A549 (cell line): ENCODE results near the gene SULT1B1. TPM values are rescaled to one million over a fixed set of nuclear protein-coding genes. Genes with fewer than 3 reads are reported as not detected.

ENCODE experiments used
- ATAC-seq, 2 experiments: fragments of 200-7000 bp in 1 of 2; fragments of >200 bp in 1 of 2; cut with Nextera tagmentation in 1 of 2; cut with Tn5 transposase in 1 of 2; 3 replicates each; pipeline versions ENCODE4 v1.8.0 to v1.9.1; 2018 to 2020; ENCODE audit warnings: mild to moderate bottlenecking in 1 of 2, moderate library complexity in 1 of 2
- CTCF ChIA-PET: fragments of 300-600 bp; sonication (Branson Sonifier 250); formaldehyde crosslinking; extraction: SDS; loops from one replicate; lab custom pipeline; 2021; ENCODE audit warnings: antibody characterized with exemption, inconsistent platforms; lab: Yijun Ruan, JAX
- POLR2A ChIA-PET: fragments of 350-600 bp; formaldehyde crosslinking; extraction: SDS; loops from one replicate; lab custom pipeline; 2021; ENCODE audit warnings: antibody characterized with exemption, inconsistent platforms; lab: Yijun Ruan, JAX
- DNase-seq, 2 experiments: peaks; one replicate each; pipeline versions ENCODE4 v3.0.0 to v3.0.0-alpha.2; 2011 to 2016; ENCODE audit warnings: low read depth in 1 of 2, low spot score in 1 of 2
- FAIRE-seq: peaks from 2 replicates; lab custom pipeline; 2011; peaks lifted over from hg19 to GRCh38; lab: Jason Lieb, UNC
- H3K27ac ChIP-seq, 2 experiments: fragments of >200 bp; sonication (Bioruptor Twin); formaldehyde crosslinking; 3 replicates each; pipeline ENCODE4 v1.5.1; 2016 to 2017
- H3K4me1 ChIP-seq: fragments of >200 bp; sonication (Bioruptor Twin); formaldehyde crosslinking; 3 replicates; pipeline ENCODE4 v1.6.1; 2016
- H3K4me2 ChIP-seq: fragments of >200 bp; sonication (Bioruptor Twin); formaldehyde crosslinking; 3 replicates; pipeline ENCODE4 v1.6.1; 2016
- H3K4me3 ChIP-seq: fragments of >200 bp; sonication (Bioruptor Twin); formaldehyde crosslinking; 3 replicates; pipeline ENCODE4 v1.5.1; 2016
- H3K9me3 ChIP-seq: fragments of >200 bp; sonication (Bioruptor Twin); formaldehyde crosslinking; 3 replicates; pipeline ENCODE4 v1.6.1; 2016
- BHLHE40 ChIP-seq: IDR thresholded peaks from 2 replicates; pipeline ENCODE4 v1.6.1; 2012; ENCODE audit warnings: low read depth, low read length, inconsistent platforms
- CBX8 ChIP-seq: fragments of 200-600 bp; sonication (generic); IDR thresholded peaks from 2 replicates; pipeline ENCODE4 v1.6.1; 2016
- CEBPB ChIP-seq, 2 experiments: fragments of >200 bp in 1 of 2; sonication (Bioruptor Twin) in 1 of 2; formaldehyde crosslinking in 1 of 2; IDR thresholded peaks; 2 replicates each; pipeline ENCODE4 v1.6.1; 2012 to 2016
- EHMT2 ChIP-seq: fragments of 200-600 bp; sonication (generic); IDR thresholded peaks from 2 replicates; pipeline ENCODE4 v1.6.1; 2016; ENCODE audit warnings: antibody characterized with exemption, low read depth, mild to moderate bottlenecking, moderate library complexity
- EP300 ChIP-seq, 2 experiments: fragments of >200 bp; sonication (Bioruptor Twin); formaldehyde crosslinking; IDR thresholded peaks; 2 replicates in 1 of 2; 3 replicates in 1 of 2; pipeline ENCODE4 v1.6.1; 2016 to 2017
- ESRRA ChIP-seq: fragments of 150-350 bp; IDR thresholded peaks from 2 replicates; pipeline ENCODE4 v1.6.1; 2014; ENCODE audit warnings: mild to moderate bottlenecking, low read length, borderline replicate concordance
- FOSL2 ChIP-seq, 2 experiments: fragments of 450-650 bp in 1 of 2; fragments of >200 bp in 1 of 2; sonication (Bioruptor Twin) in 1 of 2; formaldehyde crosslinking; IDR thresholded peaks; 2 replicates each; pipeline versions ENCODE4 v1.5.0 to v1.6.1; 2016 to 2020; ENCODE audit warnings: mild to moderate bottlenecking in 1 of 2, moderate library complexity in 1 of 2
- FOXS1 ChIP-seq: fragments of 250-450 bp; sonication (Bioruptor Pico); IDR thresholded peaks from 2 replicates; pipeline ENCODE4 v1.5.0; 2020; ENCODE audit warnings: mild to moderate bottlenecking, moderate library complexity
- HDAC2 ChIP-seq: fragments of 200-600 bp; sonication (generic); IDR thresholded peaks from 2 replicates; pipeline ENCODE4 v1.6.1; 2016
- HOXA7 ChIP-seq: fragments of 250-450 bp; sonication (Bioruptor Pico); IDR thresholded peaks from 2 replicates; pipeline ENCODE4 v1.5.0; 2020; ENCODE audit warnings: mild to moderate bottlenecking, moderate library complexity
- MAZ ChIP-seq: fragments of 150-350 bp; IDR thresholded peaks from 2 replicates; pipeline ENCODE4 v1.6.1; 2014; ENCODE audit warnings: antibody characterized with exemption, low read depth, low read length, borderline replicate concordance
- NPAS2 ChIP-seq: fragments of 250-450 bp; sonication (Bioruptor Pico); IDR thresholded peaks from 2 replicates; pipeline ENCODE4 v1.8.0; 2022; ENCODE audit warnings: mild to moderate bottlenecking, moderate library complexity, borderline replicate concordance
- NR3C1 ChIP-seq: fragments of >200 bp; sonication (Bioruptor Twin); formaldehyde crosslinking; IDR thresholded peaks from 3 replicates; pipeline ENCODE4 v1.6.1; 2017
- PHF8 ChIP-seq: fragments of 200-600 bp; sonication (generic); IDR thresholded peaks from 2 replicates; pipeline ENCODE4 v1.6.1; 2016; ENCODE audit warnings: low read depth, mild to moderate bottlenecking, antibody characterized with exemption, moderate library complexity, borderline replicate concordance
- POLR2A ChIP-seq: IDR thresholded peaks from 2 replicates; pipeline ENCODE4 v1.6.1; 2012; ENCODE audit warnings: mild to moderate bottlenecking, low read length
- RARB ChIP-seq: fragments of 250-450 bp; sonication (Bioruptor Pico); IDR thresholded peaks from 2 replicates; pipeline ENCODE4 v1.8.0; 2021; ENCODE audit warnings: mild to moderate bottlenecking, moderate library complexity
- SREBF2 ChIP-seq: fragments of 450-650 bp; IDR thresholded peaks from 2 replicates; pipeline ENCODE4 v1.6.1; 2014; ENCODE audit warnings: mild to moderate bottlenecking, moderate library complexity
- TFCP2L1 ChIP-seq: fragments of 250-450 bp; sonication (Bioruptor Pico); IDR thresholded peaks from 2 replicates; pipeline ENCODE4 v1.5.0; 2021; ENCODE audit warnings: mild to moderate bottlenecking
- ZC3H11A ChIP-seq: fragments of 450-650 bp; IDR thresholded peaks from 2 replicates; pipeline ENCODE4 v1.6.1; 2014; ENCODE audit warnings: antibody characterized with exemption, mild to moderate bottlenecking
- ZFP36 ChIP-seq: fragments of 450-650 bp; IDR thresholded peaks from 2 replicates; pipeline ENCODE4 v1.6.1; 2014; ENCODE audit warnings: borderline replicate concordance; ENCODE audit not compliant: partially characterized antibody
- ZSCAN20 ChIP-seq: fragments of 250-450 bp; sonication (Bioruptor Pico); IDR thresholded peaks from 2 replicates; pipeline ENCODE4 v1.8.0; 2022; ENCODE audit warnings: mild to moderate bottlenecking, moderate library complexity
- WGBS: methylation state at CpG from one replicate; pipeline ENCODE4 v1.1.6; 2017; ENCODE audit errors: missing lambda C conversion rate; 5-methylcytosine and 5-hydroxymethylcytosine counted together
- polyA plus RNA-seq, 4 experiments: library from polyadenylated mRNA; depleted of rRNA in 3 of 4; stranded (reverse); fragments of >200 nt; fragmentation: RNase III in 1 of 4; extraction: RNeasy Plus Mini Kit Qiagen cat#74134 plus additional on column Dnase treatment in 1 of 4; gene quantifications; 2 replicates in 3 of 4; 3 replicates in 1 of 4; pipeline ENCODE4 v1.2.3, GENCODE V29; 2011 to 2017
- TF ChIP-seq, protein P1 (sequence below): fragments of 250-450 bp; sonication (Bioruptor Pico); IDR thresholded peaks from 2 replicates; pipeline ENCODE4 v1.5.0; 2020; ENCODE audit warnings: low read depth, mild to moderate bottlenecking, moderate library complexity
- TF ChIP-seq, protein P2 (sequence below): fragments of 450-650 bp; IDR thresholded peaks from 2 replicates; pipeline ENCODE4 v1.6.1; 2014; ENCODE audit warnings: antibody characterized with exemption
- TF ChIP-seq, protein P3 (sequence below): fragments of 200-600 bp; sonication (generic); IDR thresholded peaks from 2 replicates; pipeline ENCODE4 v1.6.1; 2016; ENCODE audit warnings: antibody characterized with exemption, mild to moderate bottlenecking, moderate library complexity
- TF ChIP-seq, protein P4 (sequence below): IDR thresholded peaks from 2 replicates; pipeline ENCODE4 v1.6.1; 2012; ENCODE audit warnings: low read depth, borderline replicate concordance
- TF ChIP-seq, protein P5 (sequence below): fragments of >200 bp; sonication (Bioruptor Twin); formaldehyde crosslinking; IDR thresholded peaks from 2 replicates; pipeline ENCODE4 v1.6.1; 2016

Gene SULT1B1
- polyA plus RNA-seq, 2 of the 4 experiments (the other 2 are of a cell fraction) = 0.01 to 0.13 TPM

DNA sequence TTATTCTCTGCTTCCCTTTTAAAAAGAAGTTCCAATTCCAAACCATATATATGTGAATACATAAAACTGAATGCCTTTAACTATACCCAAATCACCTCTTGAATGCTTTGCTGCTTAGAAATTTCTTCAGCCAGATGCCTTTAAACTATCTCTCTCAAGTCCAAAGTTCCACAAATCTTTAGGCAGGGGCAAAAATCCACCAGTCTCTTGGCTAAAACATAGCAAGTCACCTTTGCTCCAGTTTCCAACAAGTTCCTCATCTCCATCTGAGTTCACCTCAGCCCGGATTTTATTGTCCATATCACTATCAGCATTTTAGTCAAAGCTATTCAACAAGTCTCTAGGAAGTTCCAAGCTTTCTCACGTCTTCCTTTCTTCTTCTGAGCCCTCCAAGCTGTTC, 49.8 kb downstream of the SULT1B1 start:
- no peak for ATAC-seq
- H3K4me3 ChIP-seq = no peak overlapping the region
- CTCF ChIA-PET = no interaction called here
- WGBS = 3% methylated on average over 2 of the region's 2 CpGs
- no peak overlapping the region for H3K4me2 ChIP-seq
- no peak for TF ChIP-seq ZC3H11A
- no peak for TF ChIP-seq TFCP2L1 (CRISPR knock-in tag)
- no peak for TF ChIP-seq BHLHE40
- no peak for TF ChIP-seq ESRRA
- no peak for TF ChIP-seq EHMT2
- no peak for TF ChIP-seq RARB (CRISPR knock-in tag)
- no peak for TF ChIP-seq EP300 (IDR thresholded peaks at IDR 0.05)
- no peak for TF ChIP-seq HOXA7 (CRISPR knock-in tag)
- TF ChIP-seq, protein P1, sequence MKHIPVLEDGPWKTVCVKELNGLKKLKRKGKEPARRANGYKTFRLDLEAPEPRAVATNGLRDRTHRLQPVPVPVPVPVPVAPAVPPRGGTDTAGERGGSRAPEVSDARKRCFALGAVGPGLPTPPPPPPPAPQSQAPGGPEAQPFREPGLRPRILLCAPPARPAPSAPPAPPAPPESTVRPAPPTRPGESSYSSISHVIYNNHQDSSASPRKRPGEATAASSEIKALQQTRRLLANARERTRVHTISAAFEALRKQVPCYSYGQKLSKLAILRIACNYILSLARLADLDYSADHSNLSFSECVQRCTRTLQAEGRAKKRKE (CRISPR knock-in tag) = no peak
- TF ChIP-seq, protein P2, sequence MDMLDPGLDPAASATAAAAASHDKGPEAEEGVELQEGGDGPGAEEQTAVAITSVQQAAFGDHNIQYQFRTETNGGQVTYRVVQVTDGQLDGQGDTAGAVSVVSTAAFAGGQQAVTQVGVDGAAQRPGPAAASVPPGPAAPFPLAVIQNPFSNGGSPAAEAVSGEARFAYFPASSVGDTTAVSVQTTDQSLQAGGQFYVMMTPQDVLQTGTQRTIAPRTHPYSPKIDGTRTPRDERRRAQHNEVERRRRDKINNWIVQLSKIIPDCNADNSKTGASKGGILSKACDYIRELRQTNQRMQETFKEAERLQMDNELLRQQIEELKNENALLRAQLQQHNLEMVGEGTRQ = no peak
- TF ChIP-seq CEBPB (IDR thresholded peaks at IDR 0.05) = no peak
- TF ChIP-seq FOXS1 (CRISPR knock-in tag) = no peak
- TF ChIP-seq, protein P3, sequence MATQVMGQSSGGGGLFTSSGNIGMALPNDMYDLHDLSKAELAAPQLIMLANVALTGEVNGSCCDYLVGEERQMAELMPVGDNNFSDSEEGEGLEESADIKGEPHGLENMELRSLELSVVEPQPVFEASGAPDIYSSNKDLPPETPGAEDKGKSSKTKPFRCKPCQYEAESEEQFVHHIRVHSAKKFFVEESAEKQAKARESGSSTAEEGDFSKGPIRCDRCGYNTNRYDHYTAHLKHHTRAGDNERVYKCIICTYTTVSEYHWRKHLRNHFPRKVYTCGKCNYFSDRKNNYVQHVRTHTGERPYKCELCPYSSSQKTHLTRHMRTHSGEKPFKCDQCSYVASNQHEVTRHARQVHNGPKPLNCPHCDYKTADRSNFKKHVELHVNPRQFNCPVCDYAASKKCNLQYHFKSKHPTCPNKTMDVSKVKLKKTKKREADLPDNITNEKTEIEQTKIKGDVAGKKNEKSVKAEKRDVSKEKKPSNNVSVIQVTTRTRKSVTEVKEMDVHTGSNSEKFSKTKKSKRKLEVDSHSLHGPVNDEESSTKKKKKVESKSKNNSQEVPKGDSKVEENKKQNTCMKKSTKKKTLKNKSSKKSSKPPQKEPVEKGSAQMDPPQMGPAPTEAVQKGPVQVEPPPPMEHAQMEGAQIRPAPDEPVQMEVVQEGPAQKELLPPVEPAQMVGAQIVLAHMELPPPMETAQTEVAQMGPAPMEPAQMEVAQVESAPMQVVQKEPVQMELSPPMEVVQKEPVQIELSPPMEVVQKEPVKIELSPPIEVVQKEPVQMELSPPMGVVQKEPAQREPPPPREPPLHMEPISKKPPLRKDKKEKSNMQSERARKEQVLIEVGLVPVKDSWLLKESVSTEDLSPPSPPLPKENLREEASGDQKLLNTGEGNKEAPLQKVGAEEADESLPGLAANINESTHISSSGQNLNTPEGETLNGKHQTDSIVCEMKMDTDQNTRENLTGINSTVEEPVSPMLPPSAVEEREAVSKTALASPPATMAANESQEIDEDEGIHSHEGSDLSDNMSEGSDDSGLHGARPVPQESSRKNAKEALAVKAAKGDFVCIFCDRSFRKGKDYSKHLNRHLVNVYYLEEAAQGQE = no peak
- TF ChIP-seq NPAS2 (CRISPR knock-in tag) = no peak
- TF ChIP-seq, protein P4, sequence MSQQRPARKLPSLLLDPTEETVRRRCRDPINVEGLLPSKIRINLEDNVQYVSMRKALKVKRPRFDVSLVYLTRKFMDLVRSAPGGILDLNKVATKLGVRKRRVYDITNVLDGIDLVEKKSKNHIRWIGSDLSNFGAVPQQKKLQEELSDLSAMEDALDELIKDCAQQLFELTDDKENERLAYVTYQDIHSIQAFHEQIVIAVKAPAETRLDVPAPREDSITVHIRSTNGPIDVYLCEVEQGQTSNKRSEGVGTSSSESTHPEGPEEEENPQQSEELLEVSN = no peak
- no peak for TF ChIP-seq PHF8
- TF ChIP-seq, all 56 proteins: peak for 0
- DNase-seq = no peak
- Histone ChIP-seq H3K9me3 (no peaks in the 10 kb centered on the region), H3K27ac (no peak overlapping the region), H3K4me1 (no peaks in the 10 kb centered on the region)
- no peak for FAIRE-seq
- POLR2A ChIA-PET = no interaction called here

DNA sequence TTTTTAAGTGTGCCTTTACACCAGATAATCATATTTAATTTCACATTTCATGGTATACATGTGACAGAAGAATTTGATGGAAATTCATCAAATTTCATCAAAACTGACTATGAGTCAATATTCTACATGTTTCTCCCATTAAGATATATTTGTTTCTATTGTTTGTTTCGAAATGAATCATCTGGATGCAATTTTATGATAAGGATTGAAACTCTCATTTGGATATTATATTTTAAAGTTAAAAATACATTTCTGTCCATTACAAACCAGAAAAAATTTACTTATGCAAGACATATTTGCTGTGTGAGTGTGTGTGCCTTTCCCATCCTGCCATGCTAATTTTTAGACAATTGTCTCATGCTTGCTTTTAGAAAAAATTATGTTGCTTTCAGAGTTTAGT, 52.2 kb downstream of the SULT1B1 start:
- no peak for DNase-seq
- 19% methylated on average over 1 of the region's 1 CpG for WGBS
- no peak overlapping the region for H3K4me2 ChIP-seq
- POLR2A ChIA-PET = no interaction called here
- no peak overlapping the region for H3K4me3 ChIP-seq
- H3K9me3 ChIP-seq = no peaks in the 10 kb centered on the region
- CTCF ChIA-PET = no interaction called here
- no peak for FAIRE-seq
- no peak for ATAC-seq
- no peak for TF ChIP-seq RARB (CRISPR knock-in tag)
- no peak for TF ChIP-seq POLR2A
- no peak for TF ChIP-seq MAZ
- TF ChIP-seq FOSL2 (IDR thresholded peaks at IDR 0.05) = no peak
- no peak for TF ChIP-seq FOSL2 (CRISPR knock-in tag; IDR thresholded peaks at IDR 0.05)
- TF ChIP-seq, protein P3 = no peak
- TF ChIP-seq NR3C1 = no peak
- no peak for TF ChIP-seq ZSCAN20 (CRISPR knock-in tag)
- no peak for TF ChIP-seq ZFP36
- TF ChIP-seq HOXA7 (CRISPR knock-in tag) = no peak
- no peak for TF ChIP-seq CEBPB (IDR thresholded peaks at IDR 0.05)
- TF ChIP-seq SREBF2 = no peak
- TF ChIP-seq, protein P1 (CRISPR knock-in tag) = no peak
- TF ChIP-seq, protein P5, sequence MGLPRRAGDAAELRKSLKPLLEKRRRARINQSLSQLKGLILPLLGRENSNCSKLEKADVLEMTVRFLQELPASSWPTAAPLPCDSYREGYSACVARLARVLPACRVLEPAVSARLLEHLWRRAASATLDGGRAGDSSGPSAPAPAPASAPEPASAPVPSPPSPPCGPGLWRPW = no peak
- no peak for TF ChIP-seq CBX8
- TF ChIP-seq HDAC2 = no peak
- H3K4me1 ChIP-seq = no peaks in the 10 kb centered on the region
- H3K27ac ChIP-seq = no peak overlapping the region
